ENCODE data around the gene DNASE2B.

DNA sequence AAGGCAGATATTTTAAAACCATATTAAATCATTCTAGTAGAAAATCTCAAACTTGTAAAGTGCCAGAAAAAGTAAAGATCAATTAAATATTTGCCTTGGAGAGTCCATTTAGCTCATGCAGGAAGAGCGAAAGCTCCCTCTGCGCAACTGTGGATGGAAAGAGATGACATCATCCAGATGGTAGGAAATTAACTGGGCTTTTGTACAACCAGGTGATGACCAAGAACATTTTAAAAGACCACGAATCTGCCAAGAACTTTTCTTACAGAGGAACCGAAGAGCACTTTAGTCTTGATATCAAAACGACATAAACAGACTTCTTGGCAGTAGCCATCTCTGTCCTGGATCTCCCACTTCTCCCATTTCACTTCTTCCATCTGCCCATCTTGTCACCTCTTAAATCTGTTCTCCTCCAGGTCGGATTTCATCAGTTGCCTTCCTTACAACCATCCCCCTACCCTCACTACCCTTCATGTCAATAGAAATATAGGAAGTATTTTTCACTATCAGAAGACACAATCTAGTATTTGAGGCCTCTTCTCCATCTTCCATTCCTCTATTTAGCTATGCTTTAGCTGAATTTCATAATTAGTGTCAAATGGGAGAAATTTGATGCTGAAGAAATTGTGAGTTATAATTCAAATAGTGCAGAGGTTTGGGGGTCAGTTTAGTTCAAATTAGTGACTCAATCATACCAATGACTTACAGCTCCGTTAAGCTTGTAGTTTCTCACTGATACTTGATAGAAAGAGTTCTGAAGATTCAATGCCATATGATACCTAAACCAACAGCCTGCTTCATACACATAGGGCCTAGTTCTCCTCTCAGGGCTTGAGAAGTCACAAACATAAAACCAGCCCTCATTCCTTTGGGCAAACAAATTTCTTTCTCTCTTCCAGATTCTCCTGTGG, 22.0 kb upstream of the DNASE2B start:
- TF ChIP-seq POLR2AphosphoS5 (IDR thresholded peaks at IDR 0.05; ENCODE audit: insufficient read depth in 1 of 2, low read depth in 1 of 2), result no peak
- TF ChIP-seq, protein P1, sequence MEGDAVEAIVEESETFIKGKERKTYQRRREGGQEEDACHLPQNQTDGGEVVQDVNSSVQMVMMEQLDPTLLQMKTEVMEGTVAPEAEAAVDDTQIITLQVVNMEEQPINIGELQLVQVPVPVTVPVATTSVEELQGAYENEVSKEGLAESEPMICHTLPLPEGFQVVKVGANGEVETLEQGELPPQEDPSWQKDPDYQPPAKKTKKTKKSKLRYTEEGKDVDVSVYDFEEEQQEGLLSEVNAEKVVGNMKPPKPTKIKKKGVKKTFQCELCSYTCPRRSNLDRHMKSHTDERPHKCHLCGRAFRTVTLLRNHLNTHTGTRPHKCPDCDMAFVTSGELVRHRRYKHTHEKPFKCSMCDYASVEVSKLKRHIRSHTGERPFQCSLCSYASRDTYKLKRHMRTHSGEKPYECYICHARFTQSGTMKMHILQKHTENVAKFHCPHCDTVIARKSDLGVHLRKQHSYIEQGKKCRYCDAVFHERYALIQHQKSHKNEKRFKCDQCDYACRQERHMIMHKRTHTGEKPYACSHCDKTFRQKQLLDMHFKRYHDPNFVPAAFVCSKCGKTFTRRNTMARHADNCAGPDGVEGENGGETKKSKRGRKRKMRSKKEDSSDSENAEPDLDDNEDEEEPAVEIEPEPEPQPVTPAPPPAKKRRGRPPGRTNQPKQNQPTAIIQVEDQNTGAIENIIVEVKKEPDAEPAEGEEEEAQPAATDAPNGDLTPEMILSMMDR (IDR thresholded peaks at IDR 0.05), result no peak

Measured in vagina (tissue), 2 donors.